Right lobe of liver (tissue), 6 donors: ENCODE data around the gene KIRREL3. TPM values are rescaled to one million over a fixed set of nuclear protein-coding genes. Genes with fewer than 3 reads are reported as not detected.

Source experiments
- ATAC-seq, 4 donors: fragments of 200-7000 bp; cut with Tn5 transposase; one replicate each; pipeline ENCODE4 v1.9.1; 2020; ENCODE audit warnings: mild to moderate bottlenecking in 4 of 4, moderate library complexity in 4 of 4
- DNase-seq, 3 donors: peaks; one replicate each; pipeline ENCODE4 v3.0.0-alpha.2; 2020
- H3K27ac ChIP-seq, 3 donors: fragments of 200-600 bp; one replicate each; pipeline ENCODE4 v1.8.0; 2022
- H3K27me3 ChIP-seq, 2 donors: fragments of 200-600 bp; one replicate each; pipeline ENCODE4 v1.8.0; 2022
- H3K36me3 ChIP-seq, 4 donors: fragments of 200-600 bp; sonication (generic) in 1 of 4; one replicate each; pipeline versions ENCODE4 v1.5.1 to v1.8.0; 2017 to 2022; ENCODE audit warnings: control low read depth in 1 of 4
- H3K4me1 ChIP-seq, 4 donors: fragments of 200-600 bp; sonication (generic) in 1 of 4; one replicate each; pipeline versions ENCODE4 v1.5.1 to v1.8.0; 2017 to 2022; ENCODE audit warnings: control low read depth in 1 of 4
- H3K4me3 ChIP-seq, 3 donors: fragments of 200-600 bp; one replicate each; pipeline ENCODE4 v1.8.0; 2022
- H3K9me3 ChIP-seq, 4 donors: fragments of 200-600 bp; sonication (generic) in 1 of 4; one replicate each; pipeline versions ENCODE4 v1.5.1 to v1.8.0; 2017 to 2022; ENCODE audit warnings: control low read depth in 1 of 4
- POLR2A ChIP-seq: fragments of 450-650 bp; IDR thresholded peaks from one replicate; pipeline ENCODE4 v1.6.1; 2017; ENCODE audit warnings: antibody characterized with exemption, mild to moderate bottlenecking
- WGBS: methylation state at CpG from one replicate; pipeline ENCODE4 v1.1.6; 2018; ENCODE audit warnings: low coverage, low lambda C conversion rate; ENCODE audit not compliant: insufficient coverage; ENCODE audit errors: missing lambda C conversion rate; 5-methylcytosine and 5-hydroxymethylcytosine counted together
- intact Hi-C, 2 donors: fragments of 100-400 bp; cut with DNase I; formaldehyde crosslinking; loops; one replicate each; pipeline versions ENCODE4 v1.11.2 to v1.14.1; 2022
- total RNA-seq, 6 experiments: library from RNA; depleted of rRNA in 2 of 6; stranded (reverse); fragments of >200 nt in 2 of 6; fragmentation: NEBNext Ultra II Directional in 3 of 6; extraction: Animal tissue kit (Norgen Biotek cat#: 25700) in 3 of 6; gene quantifications; one replicate each; pipeline versions ENCODE4 v1.1.0 to v1.2.4, GENCODE V29; 2016 to 2023
- TF ChIP-seq, protein P1 (sequence below), 4 donors: fragments of 200-600 bp in 3 of 4; fragments of 450-650 bp in 1 of 4; IDR thresholded peaks; one replicate each; pipeline versions ENCODE4 v1.5.1 to v1.8.0; 2016 to 2022; ENCODE audit warnings: antibody characterized with exemption in 4 of 4, mild to moderate bottlenecking in 2 of 4
- donor health status: DM: no; HTN: yes; CAD: no.
- donor health status: DM: no; HTN: no; CAD: no.
- donor health status: DM: no; HTN: no; CAD: no.
- donor health status: DM: no; HTN: yes; CAD: no.
- donor health status: DM: no; HTN: yes; CAD: no.

KIRREL3 gene
- total RNA-seq, 6 experiments from 2014 or later, result not detected

- TF ChIP-seq, protein P1, sequence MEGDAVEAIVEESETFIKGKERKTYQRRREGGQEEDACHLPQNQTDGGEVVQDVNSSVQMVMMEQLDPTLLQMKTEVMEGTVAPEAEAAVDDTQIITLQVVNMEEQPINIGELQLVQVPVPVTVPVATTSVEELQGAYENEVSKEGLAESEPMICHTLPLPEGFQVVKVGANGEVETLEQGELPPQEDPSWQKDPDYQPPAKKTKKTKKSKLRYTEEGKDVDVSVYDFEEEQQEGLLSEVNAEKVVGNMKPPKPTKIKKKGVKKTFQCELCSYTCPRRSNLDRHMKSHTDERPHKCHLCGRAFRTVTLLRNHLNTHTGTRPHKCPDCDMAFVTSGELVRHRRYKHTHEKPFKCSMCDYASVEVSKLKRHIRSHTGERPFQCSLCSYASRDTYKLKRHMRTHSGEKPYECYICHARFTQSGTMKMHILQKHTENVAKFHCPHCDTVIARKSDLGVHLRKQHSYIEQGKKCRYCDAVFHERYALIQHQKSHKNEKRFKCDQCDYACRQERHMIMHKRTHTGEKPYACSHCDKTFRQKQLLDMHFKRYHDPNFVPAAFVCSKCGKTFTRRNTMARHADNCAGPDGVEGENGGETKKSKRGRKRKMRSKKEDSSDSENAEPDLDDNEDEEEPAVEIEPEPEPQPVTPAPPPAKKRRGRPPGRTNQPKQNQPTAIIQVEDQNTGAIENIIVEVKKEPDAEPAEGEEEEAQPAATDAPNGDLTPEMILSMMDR (IDR thresholded peaks at IDR 0.05), result no peak
- no peak for TF ChIP-seq POLR2A
Measured at GRCh38 chr11:126862664-126863243, 137.8 kb downstream of the KIRREL3 start.

DNA sequence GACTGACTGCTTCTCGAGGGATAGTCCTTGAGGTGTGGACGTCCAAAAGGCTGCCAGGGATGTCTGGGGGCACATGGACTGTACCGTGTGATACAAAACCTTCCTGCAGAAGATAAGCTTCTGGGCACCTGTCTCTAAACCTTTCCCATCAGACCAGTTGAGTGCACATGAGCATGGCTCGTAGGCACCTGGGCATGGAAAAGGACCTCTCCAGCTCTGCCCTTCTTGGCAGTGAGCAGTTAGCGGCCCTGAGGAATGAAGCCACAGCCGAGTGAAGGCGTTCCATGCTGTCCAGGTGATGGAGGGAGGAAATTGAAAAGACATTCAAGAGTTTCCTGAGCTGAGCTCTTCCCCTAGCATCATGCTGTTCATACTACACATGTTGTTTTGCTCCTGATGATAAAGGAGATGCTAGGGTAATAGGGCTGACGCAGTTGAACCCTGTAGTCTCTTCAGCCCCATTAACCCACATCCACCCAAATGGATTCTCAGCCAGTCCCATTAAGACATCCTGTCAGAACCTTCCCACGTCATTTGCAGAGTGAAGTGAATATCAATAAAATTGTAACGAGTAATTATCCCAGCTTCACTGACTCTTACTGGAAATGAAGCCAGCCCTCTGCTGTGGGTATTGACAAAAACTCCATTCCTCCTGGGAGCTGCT lies 138.6 kb downstream of the KIRREL3 start:
- intact Hi-C loops, result no loop called here
- no peaks in the 10 kb centered on the region for H3K27me3 ChIP-seq
- no peaks in the 10 kb centered on the region for H3K4me1 ChIP-seq
- no peaks in the 10 kb centered on the region for H3K36me3 ChIP-seq
- H3K4me3 ChIP-seq, result no peak overlapping the region
- H3K9me3 ChIP-seq, result no peaks in the 10 kb centered on the region
- DNase-seq, result no peak
- H3K27ac ChIP-seq, result no peak overlapping the region
- no peak for ATAC-seq
- WGBS, result 46% methylated on average over 4 of the region's 10 CpGs
- TF ChIP-seq POLR2A, result no peak
- TF ChIP-seq, protein P1 (IDR thresholded peaks at IDR 0.05), result no peak

More at GRCh38 chr11:126862664-126863243, 137.8 kb downstream of the KIRREL3 start:
- H3K27me3 ChIP-seq, result no peaks in the 10 kb centered on the region
- no peak overlapping the region for H3K4me3 ChIP-seq
- DNase-seq (no peak), ATAC-seq (no peak)
- no peaks in the 10 kb centered on the region for H3K9me3 ChIP-seq
- H3K36me3 ChIP-seq, result no peaks in the 10 kb centered on the region
- intact Hi-C loops, result no loop called here
- no peaks in the 10 kb centered on the region for H3K4me1 ChIP-seq
- no peak overlapping the region for H3K27ac ChIP-seq
- 28% methylated on average over 4 of the region's 7 CpGs for WGBS

GRCh38 chr11:126857860-126858808 lies 142.4 kb downstream of the KIRREL3 start:
- intact Hi-C loops, result no loop called here
- 62% methylated on average over 4 of the region's 9 CpGs for WGBS
- ATAC-seq (no peak), DNase-seq (no peak)
- H3K36me3 ChIP-seq, result no peaks in the 10 kb centered on the region
- no peaks in the 10 kb centered on the region for H3K4me1 ChIP-seq
- H3K9me3 ChIP-seq, result no peaks in the 10 kb centered on the region
- no peak overlapping the region for H3K4me3 ChIP-seq
- no peaks in the 10 kb centered on the region for H3K27me3 ChIP-seq
- TF ChIP-seq, protein P1 (IDR thresholded peaks at IDR 0.05), result no peak
- TF ChIP-seq POLR2A, result no peak
- no peak overlapping the region for H3K27ac ChIP-seq

DNA sequence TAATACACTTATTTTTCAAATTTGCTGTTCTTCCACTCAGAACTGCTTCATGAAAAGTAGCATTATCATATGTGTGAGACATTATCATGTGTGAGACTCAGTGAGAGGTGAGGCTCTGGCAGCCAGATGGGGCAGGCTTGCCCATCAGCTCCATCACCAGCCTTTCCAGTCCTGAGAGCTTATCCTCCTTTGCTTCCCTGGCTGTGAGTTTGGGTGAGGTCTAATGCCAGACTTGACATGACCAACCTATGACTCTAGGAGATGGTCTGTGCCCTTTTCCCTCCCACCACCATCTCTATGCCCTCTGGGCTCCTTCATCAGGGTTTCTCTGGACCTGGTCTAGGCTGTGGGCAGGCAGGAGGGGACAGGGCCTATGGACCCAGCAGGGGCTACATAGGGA lies 145.0 kb downstream of the KIRREL3 start:
- ATAC-seq (no peak), DNase-seq (no peak)

More for the DNA sequence above, 145.0 kb downstream of the KIRREL3 start:
- TF ChIP-seq, protein P1 (IDR thresholded peaks at IDR 0.05), result no peak
- TF ChIP-seq POLR2A, result no peak
- Histone ChIP-seq H3K27ac (no peak overlapping the region), H3K4me1 (no peaks in the 10 kb centered on the region), H3K4me3 (no peak overlapping the region), H3K27me3 (no peaks in the 10 kb centered on the region), H3K9me3 (no peaks in the 10 kb centered on the region), H3K36me3 (no peaks in the 10 kb centered on the region)
- intact Hi-C loops, result no loop called here
